ENCODE results near the gene GRM8.

GRM8 gene

GRCh38 chr7:127230192-127230925 is 22.4 kb downstream of the GRM8 start:
- no peak for DNase-seq

- DNase-seq, result no peak
Measured at GRCh38 chr7:127226685-127227374, 25.9 kb downstream of the GRM8 start.

GRCh38 chr7:127221731-127222130 is 31.0 kb downstream of the GRM8 start:
- no peak for DNase-seq

- DNase-seq, result no peak
Measured at GRCh38 chr7:127214956-127215718, 37.6 kb downstream of the GRM8 start.

- no peak for DNase-seq
Measured at GRCh38 chr7:127209886-127210285, 42.9 kb downstream of the GRM8 start.

- no peak for DNase-seq
Measured at GRCh38 chr7:127208860-127209259, 43.9 kb downstream of the GRM8 start.

- DNase-seq, result no peak
Measured at GRCh38 chr7:127208351-127208750, 44.4 kb downstream of the GRM8 start.

GRCh38 chr7:127207806-127208205 is 44.9 kb downstream of the GRM8 start:
- DNase-seq, result no peak

- no peak for DNase-seq
Measured at GRCh38 chr7:127207230-127207629, 45.5 kb downstream of the GRM8 start.

- no peak for DNase-seq
Measured at GRCh38 chr7:127194571-127194970, 58.2 kb downstream of the GRM8 start.

- DNase-seq, result no peak
Measured at GRCh38 chr7:127189886-127190285, 62.9 kb downstream of the GRM8 start.

- no peak for DNase-seq
Measured at GRCh38 chr7:127189074-127189473, 63.7 kb downstream of the GRM8 start.

- no peak for DNase-seq
Measured at GRCh38 chr7:127187740-127188139, 65.0 kb downstream of the GRM8 start.

GRCh38 chr7:127186686-127187085 is 66.1 kb downstream of the GRM8 start:
- DNase-seq, result no peak

GRCh38 chr7:127177156-127177555 is 75.6 kb downstream of the GRM8 start:
- no peak for DNase-seq

GRCh38 chr7:127162366-127162765 is 90.4 kb downstream of the GRM8 start:
- DNase-seq, result no peak

- DNase-seq, result no peak
Measured at GRCh38 chr7:127158659-127159058, 94.1 kb downstream of the GRM8 start.

GRCh38 chr7:127154958-127155357 is 97.8 kb downstream of the GRM8 start:
- no peak for DNase-seq

- DNase-seq, result no peak
Measured at GRCh38 chr7:127154101-127154500, 98.6 kb downstream of the GRM8 start.

- no peak for DNase-seq
Measured at GRCh38 chr7:127153315-127153714, 99.4 kb downstream of the GRM8 start.

- no peak for DNase-seq
Measured at GRCh38 chr7:127152423-127152822, 100.3 kb downstream of the GRM8 start.

- no peak for DNase-seq
Measured at GRCh38 chr7:127151379-127151778, 101.4 kb downstream of the GRM8 start.

GRCh38 chr7:127150543-127150942 is 102.2 kb downstream of the GRM8 start:
- DNase-seq, result no peak

Data from NCI-H2081 treated with DMSO at 0.1 percent for 48 hours (cell line).